SK-N-SH treated with all-trans-retinoic acid at 6 μM for 48 hours (cell line): ENCODE data around the gene COPG2.

Experiments used
- ATAC-seq: fragments of 200-7000 bp; cut with Tn5 transposase; 3 replicates; pipeline ENCODE4 v1.9.1; 2020; ENCODE audit warnings: mild to moderate bottlenecking, moderate library complexity
- ARNTL ChIP-seq: fragments of 450-650 bp; formaldehyde crosslinking; IDR thresholded peaks from 2 replicates; pipeline ENCODE4 v1.5.0; 2020; ENCODE audit warnings: low read depth, mild to moderate bottlenecking, moderate library complexity, borderline replicate concordance
- CSDC2 ChIP-seq: fragments of 250-450 bp; sonication (Bioruptor Pico); IDR thresholded peaks from 2 replicates; pipeline ENCODE4 v1.5.0; 2020; ENCODE audit warnings: mild to moderate bottlenecking, moderate library complexity
- GLIS3 ChIP-seq: fragments of 250-450 bp; sonication (Bioruptor Pico); IDR thresholded peaks from 2 replicates; pipeline ENCODE4 v1.5.0; 2020; ENCODE audit warnings: mild to moderate bottlenecking, moderate library complexity
- ISL1 ChIP-seq: fragments of 250-450 bp; sonication (Bioruptor Pico); IDR thresholded peaks from 2 replicates; pipeline ENCODE4 v2.1.2; 2022; ENCODE audit warnings: mild to moderate bottlenecking, moderate library complexity
- OSR1 ChIP-seq: fragments of 250-450 bp; sonication (Bioruptor Pico); IDR thresholded peaks from 2 replicates; pipeline ENCODE4 v1.8.0; 2022; ENCODE audit warnings: moderate library complexity, mild to moderate bottlenecking, inconsistent platforms
- PATZ1 ChIP-seq: fragments of 250-450 bp; sonication (Bioruptor Pico); IDR thresholded peaks from 2 replicates; pipeline ENCODE4 v1.8.0; 2020; ENCODE audit warnings: mild to moderate bottlenecking, moderate library complexity, borderline replicate concordance
- PPARA ChIP-seq: fragments of 250-450 bp; sonication (Bioruptor Pico); IDR thresholded peaks from 2 replicates; pipeline ENCODE4 v1.5.0; 2020; ENCODE audit warnings: mild to moderate bottlenecking, borderline replicate concordance
- RARB ChIP-seq: fragments of 250-450 bp; sonication (Bioruptor Pico); IDR thresholded peaks from 2 replicates; pipeline ENCODE4 v1.8.0; 2021; ENCODE audit warnings: mild to moderate bottlenecking, moderate library complexity
- SNAI2 ChIP-seq: fragments of 250-450 bp; sonication (Bioruptor Pico); IDR thresholded peaks from 2 replicates; pipeline ENCODE4 v1.5.0; 2020; ENCODE audit warnings: mild to moderate bottlenecking, moderate library complexity
- TCF4 ChIP-seq: fragments of 250-450 bp; sonication (Bioruptor Pico); IDR thresholded peaks from 2 replicates; pipeline ENCODE4 v1.8.0; 2021; ENCODE audit warnings: mild to moderate bottlenecking, moderate library complexity, borderline replicate concordance
- TOX ChIP-seq: fragments of 250-450 bp; sonication (Bioruptor Pico); IDR thresholded peaks from 2 replicates; pipeline ENCODE4 v1.8.0; 2021; ENCODE audit warnings: mild to moderate bottlenecking, moderate library complexity, borderline replicate concordance
- TSHZ2 ChIP-seq: fragments of 250-450 bp; sonication (Bioruptor Pico); IDR thresholded peaks from 2 replicates; pipeline ENCODE4 v1.5.0; 2020; ENCODE audit warnings: mild to moderate bottlenecking, moderate library complexity
- ZC3H10 ChIP-seq: fragments of 250-450 bp; sonication (Bioruptor Pico); IDR thresholded peaks from 2 replicates; pipeline ENCODE4 v1.5.1; 2021; ENCODE audit warnings: mild to moderate bottlenecking, moderate library complexity
- ZFP3 ChIP-seq: fragments of 250-450 bp; sonication (Bioruptor Pico); IDR thresholded peaks from 2 replicates; pipeline ENCODE4 v1.5.0; 2020; ENCODE audit warnings: mild to moderate bottlenecking, moderate library complexity
- ZFP30 ChIP-seq: fragments of 450-650 bp; formaldehyde crosslinking; IDR thresholded peaks from 2 replicates; pipeline ENCODE4 v1.5.0; 2022; ENCODE audit warnings: mild to moderate bottlenecking, moderate library complexity
- ZNF8 ChIP-seq: fragments of 450-650 bp; formaldehyde crosslinking; IDR thresholded peaks from 2 replicates; pipeline ENCODE4 v1.5.0; 2020; ENCODE audit warnings: mild to moderate bottlenecking, moderate library complexity
- TF ChIP-seq, protein P1 (sequence below): fragments of 250-450 bp; sonication (Bioruptor Pico); IDR thresholded peaks from 2 replicates; pipeline ENCODE4 v1.5.1; 2020; ENCODE audit warnings: low read depth, mild to moderate bottlenecking, moderate library complexity
- TF ChIP-seq, protein P2 (sequence below): fragments of 250-450 bp; sonication (Bioruptor Pico); IDR thresholded peaks from 2 replicates; pipeline ENCODE4 v1.8.0; 2021; ENCODE audit warnings: low read depth, mild to moderate bottlenecking, moderate library complexity, borderline replicate concordance
- TF ChIP-seq, protein P3 (sequence below): fragments of 250-450 bp; sonication (Bioruptor Pico); IDR thresholded peaks from 2 replicates; pipeline ENCODE4 v1.5.1; 2021; ENCODE audit warnings: mild to moderate bottlenecking, moderate library complexity

The COPG2 gene

DNA sequence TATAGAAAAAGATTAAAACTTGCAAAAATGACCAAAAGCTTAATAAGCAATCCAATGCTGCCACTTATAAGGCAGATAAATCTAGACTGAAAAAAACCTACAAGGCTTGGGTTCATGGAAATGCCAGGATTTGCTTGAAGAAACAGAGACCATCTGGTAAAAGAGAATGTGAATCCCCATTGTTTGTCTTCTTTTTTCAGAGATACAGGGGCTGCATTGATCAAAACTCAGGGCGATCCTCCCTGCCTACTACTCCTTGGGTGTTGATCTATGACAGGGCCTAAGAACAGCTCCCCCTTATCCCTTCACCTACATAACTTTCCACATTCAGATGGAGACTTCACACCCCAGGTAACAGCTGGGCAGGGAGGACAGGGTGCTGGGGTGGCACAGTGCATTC, 21.1 kb upstream of the COPG2 start:
- TF ChIP-seq ISL1 (CRISPR knock-in tag) = no peak
- TF ChIP-seq, protein P1, sequence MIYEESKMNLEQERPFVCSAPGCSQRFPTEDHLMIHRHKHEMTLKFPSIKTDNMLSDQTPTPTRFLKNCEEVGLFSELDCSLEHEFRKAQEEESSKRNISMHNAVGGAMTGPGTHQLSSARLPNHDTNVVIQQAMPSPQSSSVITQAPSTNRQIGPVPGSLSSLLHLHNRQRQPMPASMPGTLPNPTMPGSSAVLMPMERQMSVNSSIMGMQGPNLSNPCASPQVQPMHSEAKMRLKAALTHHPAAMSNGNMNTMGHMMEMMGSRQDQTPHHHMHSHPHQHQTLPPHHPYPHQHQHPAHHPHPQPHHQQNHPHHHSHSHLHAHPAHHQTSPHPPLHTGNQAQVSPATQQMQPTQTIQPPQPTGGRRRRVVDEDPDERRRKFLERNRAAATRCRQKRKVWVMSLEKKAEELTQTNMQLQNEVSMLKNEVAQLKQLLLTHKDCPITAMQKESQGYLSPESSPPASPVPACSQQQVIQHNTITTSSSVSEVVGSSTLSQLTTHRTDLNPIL (CRISPR knock-in tag) = no peak
- TF ChIP-seq TCF4 (CRISPR knock-in tag) = no peak
- no peak for TF ChIP-seq ARNTL (CRISPR knock-in tag)
- TF ChIP-seq SNAI2 (CRISPR knock-in tag) = no peak
- no peak for TF ChIP-seq TSHZ2 (CRISPR knock-in tag)
- no peak for TF ChIP-seq ZFP3 (CRISPR knock-in tag)
- TF ChIP-seq OSR1 (CRISPR knock-in tag) = no peak
- TF ChIP-seq, protein P2, sequence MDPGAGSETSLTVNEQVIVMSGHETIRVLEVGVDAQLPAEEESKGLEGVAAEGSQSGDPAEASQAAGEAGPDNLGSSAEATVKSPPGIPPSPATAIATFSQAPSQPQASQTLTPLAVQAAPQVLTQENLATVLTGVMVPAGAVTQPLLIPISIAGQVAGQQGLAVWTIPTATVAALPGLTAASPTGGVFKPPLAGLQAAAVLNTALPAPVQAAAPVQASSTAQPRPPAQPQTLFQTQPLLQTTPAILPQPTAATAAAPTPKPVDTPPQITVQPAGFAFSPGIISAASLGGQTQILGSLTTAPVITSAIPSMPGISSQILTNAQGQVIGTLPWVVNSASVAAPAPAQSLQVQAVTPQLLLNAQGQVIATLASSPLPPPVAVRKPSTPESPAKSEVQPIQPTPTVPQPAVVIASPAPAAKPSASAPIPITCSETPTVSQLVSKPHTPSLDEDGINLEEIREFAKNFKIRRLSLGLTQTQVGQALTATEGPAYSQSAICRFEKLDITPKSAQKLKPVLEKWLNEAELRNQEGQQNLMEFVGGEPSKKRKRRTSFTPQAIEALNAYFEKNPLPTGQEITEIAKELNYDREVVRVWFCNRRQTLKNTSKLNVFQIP (CRISPR knock-in tag) = no peak
- TF ChIP-seq, protein P3, sequence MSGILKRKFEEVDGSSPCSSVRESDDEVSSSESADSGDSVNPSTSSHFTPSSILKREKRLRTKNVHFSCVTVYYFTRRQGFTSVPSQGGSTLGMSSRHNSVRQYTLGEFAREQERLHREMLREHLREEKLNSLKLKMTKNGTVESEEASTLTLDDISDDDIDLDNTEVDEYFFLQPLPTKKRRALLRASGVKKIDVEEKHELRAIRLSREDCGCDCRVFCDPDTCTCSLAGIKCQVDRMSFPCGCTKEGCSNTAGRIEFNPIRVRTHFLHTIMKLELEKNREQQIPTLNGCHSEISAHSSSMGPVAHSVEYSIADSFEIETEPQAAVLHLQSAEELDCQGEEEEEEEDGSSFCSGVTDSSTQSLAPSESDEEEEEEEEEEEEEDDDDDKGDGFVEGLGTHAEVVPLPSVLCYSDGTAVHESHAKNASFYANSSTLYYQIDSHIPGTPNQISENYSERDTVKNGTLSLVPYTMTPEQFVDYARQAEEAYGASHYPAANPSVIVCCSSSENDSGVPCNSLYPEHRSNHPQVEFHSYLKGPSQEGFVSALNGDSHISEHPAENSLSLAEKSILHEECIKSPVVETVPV (CRISPR knock-in tag) = no peak
- no peak for ATAC-seq

DNA sequence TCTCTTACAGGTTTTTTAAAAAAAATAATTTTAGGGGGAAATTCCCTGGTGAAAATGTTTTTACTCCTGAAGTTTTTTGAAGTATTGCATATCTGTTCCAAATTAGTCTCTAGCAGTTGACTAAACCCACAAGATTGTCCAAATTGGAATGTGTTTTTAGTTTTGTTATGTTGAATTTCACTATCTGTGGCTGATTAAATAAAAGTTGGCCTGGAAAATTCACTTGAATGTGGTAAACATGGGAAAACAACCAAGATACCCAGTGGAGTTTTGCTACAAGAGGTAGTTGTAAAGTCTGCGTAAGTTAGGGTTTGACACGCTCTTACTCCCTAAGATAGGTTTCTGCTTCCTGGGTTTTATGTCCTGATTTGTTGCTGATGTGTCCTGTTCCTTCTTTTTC, 14.5 kb upstream of the COPG2 start:
- ATAC-seq = no peak
- TF ChIP-seq CSDC2 (CRISPR knock-in tag) = no peak
- TF ChIP-seq ZFP3 (CRISPR knock-in tag) = no peak
- TF ChIP-seq SNAI2 (CRISPR knock-in tag) = no peak
- TF ChIP-seq OSR1 (CRISPR knock-in tag) = no peak
- no peak for TF ChIP-seq GLIS3 (CRISPR knock-in tag)
- TF ChIP-seq ARNTL (CRISPR knock-in tag) = no peak
- no peak for TF ChIP-seq TOX
- TF ChIP-seq RARB (CRISPR knock-in tag) = no peak
- TF ChIP-seq PPARA (CRISPR knock-in tag) = no peak
- no peak for TF ChIP-seq TSHZ2 (CRISPR knock-in tag)
- TF ChIP-seq, protein P1 (CRISPR knock-in tag) = no peak
- TF ChIP-seq ZC3H10 (CRISPR knock-in tag) = no peak
- TF ChIP-seq, protein P3 (CRISPR knock-in tag) = no peak
- no peak for TF ChIP-seq PATZ1 (CRISPR knock-in tag)
- TF ChIP-seq ZNF8 (CRISPR knock-in tag) = no peak
- no peak for TF ChIP-seq TCF4 (CRISPR knock-in tag)
- no peak for TF ChIP-seq ZFP30 (CRISPR knock-in tag)
